GM13977 (cell line): ENCODE measurements around the gene ATE1.

Source experiments
- DNase-seq: peaks from one replicate; pipeline ENCODE4 v3.0.0; 2012; ENCODE audit warnings: low spot score
- CTCF ChIP-seq: IDR thresholded peaks from 2 replicates; pipeline ENCODE4 v1.5.1; 2012; ENCODE audit warnings: mild to moderate bottlenecking, control low read depth; ENCODE audit not compliant: insufficient read depth; ENCODE audit errors: extremely low read depth, missing control alignments
- in situ Hi-C: fragments of 300-500 bp; cut with MboI; formaldehyde crosslinking; loops from one replicate; pipeline ENCODE4 v1.12.0; 2022; ENCODE audit warnings: low sequenced_read_pairs, low pct_unique_long_range_greater_than_20kb, mixed read lengths, inconsistent platforms; ENCODE audit not compliant: unreplicated experiment

Gene ATE1

GRCh38 chr10:121788115-121788514, 139.7 kb downstream of the ATE1 start:
- in situ Hi-C loops: no loop called here
- TF ChIP-seq CTCF: no peak
- DNase-seq: no peak

- no peak for DNase-seq
- no peak for TF ChIP-seq CTCF
- in situ Hi-C loops: no loop called here
Observed at GRCh38 chr10:121787169-121787568, 140.7 kb downstream of the ATE1 start.

- TF ChIP-seq CTCF: no peak
- DNase-seq: no peak
- in situ Hi-C loops: no loop called here
Observed at GRCh38 chr10:121783782-121784372, 144.0 kb downstream of the ATE1 start.

GRCh38 chr10:121781101-121781500, 146.7 kb downstream of the ATE1 start:
- DNase-seq: no peak
- no peak for TF ChIP-seq CTCF
- in situ Hi-C loops: no loop called here

- no peak for TF ChIP-seq CTCF
- in situ Hi-C loops: no loop called here
Observed at GRCh38 chr10:121774813-121775212, 153.0 kb downstream of the ATE1 start.

GRCh38 chr10:121774404-121774803, 153.4 kb downstream of the ATE1 start:
- DNase-seq: no peak
- in situ Hi-C loops: no loop called here
- no peak for TF ChIP-seq CTCF

More at GRCh38 chr10:121774813-121775212, 153.0 kb downstream of the ATE1 start:
- no peak for DNase-seq

GRCh38 chr10:121772884-121773283, 154.9 kb downstream of the ATE1 start:
- no peak for DNase-seq
- in situ Hi-C loops: no loop called here
- TF ChIP-seq CTCF: no peak
